ENCODE data around the gene TMEM95. TPM values are rescaled to one million over a fixed set of nuclear protein-coding genes. Genes with fewer than 3 reads are reported as not detected.

Gene TMEM95
- total RNA-seq, 1 experiment from 2014 or later = not detected

DNA sequence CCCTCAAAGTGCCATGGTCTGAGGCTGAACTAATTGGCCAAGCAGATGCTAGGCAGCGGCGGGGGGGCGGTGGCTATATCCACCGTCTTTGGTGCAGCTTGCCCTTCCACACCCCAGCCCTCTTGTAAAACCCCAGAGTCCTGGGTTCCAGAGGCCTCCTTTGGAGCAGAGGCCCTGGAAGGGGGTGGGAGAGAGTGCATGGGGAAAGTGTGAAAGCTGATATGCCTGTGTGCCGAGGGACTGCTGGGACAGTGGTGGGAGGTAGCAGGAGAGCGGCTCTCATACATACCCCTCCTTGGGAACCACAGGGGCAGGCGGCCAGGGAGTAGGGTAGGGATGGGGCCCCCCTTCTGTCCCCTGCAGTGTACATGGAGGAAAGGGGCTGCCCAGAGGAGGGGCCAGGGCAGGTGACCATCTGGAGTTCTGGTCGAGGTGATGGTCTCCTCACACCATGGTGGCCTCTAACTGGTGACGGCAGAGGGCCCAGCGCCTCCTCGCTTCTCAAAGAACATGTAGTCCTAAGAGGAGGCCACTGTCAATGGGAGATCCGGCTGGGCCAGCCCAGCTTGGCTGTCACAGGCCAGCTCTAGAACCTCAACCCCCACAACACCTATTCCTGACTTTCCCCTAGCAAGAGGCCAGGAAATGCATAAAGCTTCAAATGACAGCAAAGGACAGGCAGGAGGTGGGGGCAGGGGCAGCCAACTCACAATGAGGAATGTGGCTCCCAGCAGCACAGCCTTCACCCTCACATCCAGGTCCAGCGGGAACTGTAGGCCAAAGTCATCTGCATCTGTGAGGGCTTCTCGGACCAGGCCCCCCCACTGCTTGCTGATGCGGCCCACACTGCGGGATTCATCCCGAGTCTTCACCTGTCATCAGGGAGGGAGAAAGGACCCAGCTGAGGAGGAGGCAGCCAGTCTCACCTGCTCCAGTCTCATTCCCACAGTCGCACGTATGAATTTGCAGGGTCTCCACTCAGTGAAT is 35.3 kb downstream of the TMEM95 start:
- ChIA-PET CTCF (no interaction called here), POLR2A (ENCODE audit: unreplicated experiment) (no interaction called here)
- no peak for ATAC-seq
- Histone ChIP-seq H3K9me3 (ENCODE audit: low read length) (no peaks in the 10 kb centered on the region), H3K9ac (ENCODE audit: low read length) (no peak overlapping the region), H4K20me1 (ENCODE audit: low read length) (no peaks in the 10 kb centered on the region), H3F3A (ENCODE audit: low read length, unreplicated experiment) (no peaks in the 10 kb centered on the region), H2AFZ (ENCODE audit: low read length) (no peak overlapping the region), H3K27me3 (ENCODE audit: low read length) (no peaks in the 10 kb centered on the region), H3K9me2 (replicated peaks; ENCODE audit: low read length) (no peaks in the 10 kb centered on the region), H3K4me3 (ENCODE audit: low read length) (no peak overlapping the region), H3K36me3 (ENCODE audit: low read depth, low read length) (no peaks in the 10 kb centered on the region; the same call in 1 of the 2 replicates), H3K4me2 (ENCODE audit: low read length) (no peak overlapping the region), H3K79me2 (ENCODE audit: low read length) (peaks cover 16% of the 10 kb centered on the region), H3K4me1 (ENCODE audit: insufficient read depth, low read length) (peaks cover 4% of the 10 kb centered on the region; the same call in 1 of the 2 replicates), H3K27ac (ENCODE audit: low read length) (no peak overlapping the region)
- TF ChIP-seq, protein P1, sequence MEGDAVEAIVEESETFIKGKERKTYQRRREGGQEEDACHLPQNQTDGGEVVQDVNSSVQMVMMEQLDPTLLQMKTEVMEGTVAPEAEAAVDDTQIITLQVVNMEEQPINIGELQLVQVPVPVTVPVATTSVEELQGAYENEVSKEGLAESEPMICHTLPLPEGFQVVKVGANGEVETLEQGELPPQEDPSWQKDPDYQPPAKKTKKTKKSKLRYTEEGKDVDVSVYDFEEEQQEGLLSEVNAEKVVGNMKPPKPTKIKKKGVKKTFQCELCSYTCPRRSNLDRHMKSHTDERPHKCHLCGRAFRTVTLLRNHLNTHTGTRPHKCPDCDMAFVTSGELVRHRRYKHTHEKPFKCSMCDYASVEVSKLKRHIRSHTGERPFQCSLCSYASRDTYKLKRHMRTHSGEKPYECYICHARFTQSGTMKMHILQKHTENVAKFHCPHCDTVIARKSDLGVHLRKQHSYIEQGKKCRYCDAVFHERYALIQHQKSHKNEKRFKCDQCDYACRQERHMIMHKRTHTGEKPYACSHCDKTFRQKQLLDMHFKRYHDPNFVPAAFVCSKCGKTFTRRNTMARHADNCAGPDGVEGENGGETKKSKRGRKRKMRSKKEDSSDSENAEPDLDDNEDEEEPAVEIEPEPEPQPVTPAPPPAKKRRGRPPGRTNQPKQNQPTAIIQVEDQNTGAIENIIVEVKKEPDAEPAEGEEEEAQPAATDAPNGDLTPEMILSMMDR (conservative IDR thresholded peaks at IDR 0.05; ENCODE audit: low read depth, low read length) = no peak
- TF ChIP-seq EZH2phosphoT487 (IDR thresholded peaks at IDR 0.05; ENCODE audit: borderline replicate concordance, low read length) (no peak), EZH2 (IDR thresholded peaks at IDR 0.05; ENCODE audit: low read length, unreplicated experiment) (no peak)
- BruUV-seq (replicated peaks) = TSS peak; percentile 17
- no peak for DNase-seq
- intact Hi-C loops (cut with micrococcal nuclease) = no loop called here

DNA sequence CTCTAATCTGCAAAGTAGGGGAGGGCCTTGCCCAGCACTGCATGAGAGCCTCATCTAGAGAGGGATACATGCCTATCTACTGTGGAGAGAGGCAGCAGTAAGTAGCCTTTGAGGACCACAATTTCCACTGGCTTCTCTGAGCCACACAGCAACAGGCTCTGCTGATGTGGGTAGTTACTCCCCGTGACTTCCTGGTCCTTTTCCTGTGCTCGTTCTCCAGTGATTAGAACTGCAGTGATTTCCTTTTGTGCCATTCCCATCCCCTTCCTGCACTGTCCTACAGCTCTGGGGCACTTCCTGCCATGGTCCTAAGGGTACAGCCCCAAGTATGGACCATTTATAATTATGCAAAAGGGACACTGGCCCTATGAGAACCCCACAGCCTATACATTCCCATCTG is 36.4 kb downstream of the TMEM95 start:
- TF ChIP-seq, protein P1 (conservative IDR thresholded peaks at IDR 0.05; ENCODE audit: low read depth, low read length) = no peak
- no peak for TF ChIP-seq EZH2phosphoT487 (IDR thresholded peaks at IDR 0.05; ENCODE audit: borderline replicate concordance, low read length)
- TF ChIP-seq EZH2 (IDR thresholded peaks at IDR 0.05; ENCODE audit: low read length, unreplicated experiment) = no peak
- no peak overlapping the region for H3K9ac ChIP-seq (ENCODE audit: low read length)
- intact Hi-C loops (cut with micrococcal nuclease) = no loop called here
- no peak overlapping the region for H3K27ac ChIP-seq (ENCODE audit: low read length)
- H3F3A ChIP-seq (ENCODE audit: low read length, unreplicated experiment) = no peaks in the 10 kb centered on the region
- ChIA-PET CTCF (no interaction called here), POLR2A (ENCODE audit: unreplicated experiment) (no interaction called here)
- peaks cover 16% of the 10 kb centered on the region for H3K79me2 ChIP-seq (ENCODE audit: low read length)
- no peaks in the 10 kb centered on the region for H3K9me2 ChIP-seq (replicated peaks; ENCODE audit: low read length)
- DNase-seq (no peak), ATAC-seq (no peak)
- H3K4me2 ChIP-seq (ENCODE audit: low read length) = no peak overlapping the region
- no peak overlapping the region for H3K4me3 ChIP-seq (ENCODE audit: low read length)
- H3K27me3 ChIP-seq (ENCODE audit: low read length) = no peaks in the 10 kb centered on the region
- H3K4me1 ChIP-seq (ENCODE audit: insufficient read depth, low read length) = peaks cover 4% of the 10 kb centered on the region; the same call in 1 of the 2 replicates
- BruUV-seq (replicated peaks) = no TSS peak
- no peaks in the 10 kb centered on the region for H3K9me3 ChIP-seq (ENCODE audit: low read length)
- no peaks in the 10 kb centered on the region; the same call in 1 of the 2 replicates for H3K36me3 ChIP-seq (ENCODE audit: low read depth, low read length)
- no peak overlapping the region for H2AFZ ChIP-seq (ENCODE audit: low read length)
- no peaks in the 10 kb centered on the region for H4K20me1 ChIP-seq (ENCODE audit: low read length)
